ENCODE measurements around the gene SRGAP3.
"Not testable (repeated sequence)": the region's sequence is repeated elsewhere in the genome, so short reads cannot be mapped to it uniquely, and the experiment has no call there.

Gene SRGAP3

GRCh38 chr3:9249273-9250192 lies at the start of gene SRGAP3:
SRGAP3 (minus strand) TSS chr3:9249646; CDS start chr3:9248951, 695 bp downstream.
- ATAC-seq = peak; percentile 99
- peak; percentile 79 for DNase-seq

- no peak for DNase-seq
These were observed 48.8 kb upstream of the SRGAP3 start for GRCh38 chr3:9298236-9298635.

GRCh38 chr3:9296241-9296640 lies 46.8 kb upstream of the SRGAP3 start:
- ATAC-seq (no peak), DNase-seq (no peak)

More at GRCh38 chr3:9298236-9298635, 48.8 kb upstream of the SRGAP3 start:
- ATAC-seq = no peak

GRCh38 chr3:9295007-9295406 lies 45.6 kb upstream of the SRGAP3 start:
- DNase-seq (no peak), ATAC-seq (no peak)

GRCh38 chr3:9293953-9294352 lies 44.5 kb upstream of the SRGAP3 start:
- ATAC-seq, DNase-seq: not testable (repeated sequence)

GRCh38 chr3:9293076-9293475 lies 43.6 kb upstream of the SRGAP3 start:
- ATAC-seq (no peak), DNase-seq (no peak)

- ATAC-seq (no peak), DNase-seq (no peak)
These were observed 43.1 kb upstream of the SRGAP3 start for GRCh38 chr3:9292516-9292915.

- ATAC-seq (no peak), DNase-seq (no peak)
These were observed 42.5 kb upstream of the SRGAP3 start for GRCh38 chr3:9291821-9292410.

GRCh38 chr3:9290566-9290965 lies 41.1 kb upstream of the SRGAP3 start:
- DNase-seq (no peak), ATAC-seq (no peak)

- DNase-seq, ATAC-seq: not testable (repeated sequence)
These were observed 32.1 kb upstream of the SRGAP3 start for GRCh38 chr3:9281533-9281932.

GRCh38 chr3:9280451-9281219 lies 31.2 kb upstream of the SRGAP3 start:
- ATAC-seq = no peak
- DNase-seq = no peak

GRCh38 chr3:9279966-9280365 lies 30.5 kb upstream of the SRGAP3 start:
- no peak for DNase-seq
- no peak for ATAC-seq

- DNase-seq (no peak), ATAC-seq (no peak)
These were observed 29.1 kb upstream of the SRGAP3 start for GRCh38 chr3:9278498-9278897.

GRCh38 chr3:9278085-9278484 lies 28.6 kb upstream of the SRGAP3 start:
- DNase-seq (no peak), ATAC-seq (no peak)

- DNase-seq = no peak
- ATAC-seq = no peak
These were observed 27.4 kb upstream of the SRGAP3 start for GRCh38 chr3:9276761-9277370.

- ATAC-seq = no peak
- DNase-seq = no peak
These were observed 22.5 kb upstream of the SRGAP3 start for GRCh38 chr3:9271903-9272302.

- ATAC-seq (no peak), DNase-seq (no peak)
These were observed 21.3 kb upstream of the SRGAP3 start for GRCh38 chr3:9270704-9271103.

GRCh38 chr3:9266716-9267115 lies 17.3 kb upstream of the SRGAP3 start:
- ATAC-seq = no peak
- no peak for DNase-seq

GRCh38 chr3:9260305-9260704 lies 10.9 kb upstream of the SRGAP3 start:
- DNase-seq = no peak
- ATAC-seq = no peak

- ATAC-seq = no peak
- DNase-seq = no peak
These were observed 7.6 kb upstream of the SRGAP3 start for GRCh38 chr3:9257092-9257491.

- ATAC-seq = no peak
These were observed 6.5 kb upstream of the SRGAP3 start for GRCh38 chr3:9255976-9256375.

GRCh38 chr3:9254764-9255163 lies 5.3 kb upstream of the SRGAP3 start:
- no peak for ATAC-seq
- DNase-seq = no peak

More at GRCh38 chr3:9255976-9256375, 6.5 kb upstream of the SRGAP3 start:
- no peak for DNase-seq

Data from stimulated activated naive CD8-positive, alpha-beta T cell treated with anti-CD3 and anti-CD28 coated beads, Interleukin-15, Interleukin-2, amounts not matched to agents 100 U/mL and 50 U/mL, for 24 hours (primary cell).